Sigmoid colon (tissue), 7 donors: ENCODE measurements around the gene PLEKHA6. TPM values are rescaled to one million over a fixed set of nuclear protein-coding genes. Genes with fewer than 3 reads are reported as not detected.
A peak's percentile ranks its signal among the peaks of the same experiment; 100 is the strongest.

Experiments
- DNase-seq: peaks from one replicate; pipeline ENCODE4 v3.0.0-alpha.2; 2019
- H3K27ac ChIP-seq, 4 donors: fragments of 200-600 bp; sonication (generic); one replicate each; pipeline ENCODE4 v1.5.1; 2016 to 2019; ENCODE audit warnings: mild to moderate bottlenecking in 1 of 4
- H3K27me3 ChIP-seq, 3 donors: fragments of 200-600 bp; sonication (generic); one replicate each; pipeline ENCODE4 v1.5.1; 2019; ENCODE audit warnings: mild to moderate bottlenecking in 1 of 3
- H3K36me3 ChIP-seq, 4 donors: fragments of 200-600 bp; sonication (generic); one replicate each; pipeline ENCODE4 v1.5.1; 2016 to 2019
- H3K4me1 ChIP-seq, 4 donors: fragments of 200-600 bp; sonication (generic); one replicate each; pipeline ENCODE4 v1.5.1; 2017 to 2019
- H3K4me3 ChIP-seq, 4 donors: fragments of 200-600 bp; sonication (generic); one replicate each; pipeline ENCODE4 v1.5.1; 2017 to 2019; ENCODE audit warnings: mild to moderate bottlenecking in 2 of 4, moderate library complexity in 1 of 4
- H3K9me3 ChIP-seq, 4 donors: fragments of 200-600 bp in 3 of 4; sonication (generic) in 3 of 4; one replicate each; pipeline versions ENCODE4 v1.5.1 to v1.6.1; 2013 to 2019
- EP300 ChIP-seq, 4 donors: sonication (generic); formaldehyde crosslinking; IDR thresholded peaks; one replicate each; pipeline ENCODE4 v1.6.1; 2017; ENCODE audit warnings: antibody characterized with exemption in 4 of 4
- POLR2A ChIP-seq, 2 donors: fragments of 450-650 bp; IDR thresholded peaks; one replicate each; pipeline ENCODE4 v1.6.1; 2016; ENCODE audit warnings: antibody characterized with exemption in 2 of 2, mild to moderate bottlenecking in 2 of 2, moderate library complexity in 2 of 2
- POLR2AphosphoS5 ChIP-seq, 4 donors: sonication (generic); formaldehyde crosslinking; IDR thresholded peaks; one replicate each; pipeline ENCODE4 v1.6.1; 2017; ENCODE audit warnings: antibody characterized with exemption in 4 of 4
- WGBS, 2 donors: extraction: QIAGEN DNeasy Blood & Tissue Kit; methylation state at CpG; one replicate each; pipeline ENCODE4 v1.1.7; 2013; 5-methylcytosine and 5-hydroxymethylcytosine counted together
- intact Hi-C: fragments of 100-400 bp; cut with DNase I; formaldehyde crosslinking; loops from one replicate; pipeline ENCODE4 v1.15.1; 2023
- polyA plus RNA-seq, 3 donors: library from polyadenylated mRNA; stranded (reverse); fragments of 200-250 nt; gene quantifications; one replicate each; pipeline ENCODE4 v1.2.3, GENCODE V29; 2013
- total RNA-seq, 4 donors: library from RNA; depleted of rRNA; stranded (reverse); fragments of >200 nt; gene quantifications; one replicate each; pipeline ENCODE4 v1.1.0, GENCODE V29; 2016
- TF ChIP-seq, protein P1 (sequence below), 4 experiments: fragments of 450-650 bp in 3 of 4; fragments of 200-600 bp in 1 of 4; IDR thresholded peaks; one replicate each; pipeline ENCODE4 v1.5.1; 2016 to 2019; ENCODE audit warnings: antibody characterized with exemption in 4 of 4, mild to moderate bottlenecking in 3 of 4, moderate library complexity in 2 of 4
- donor health status: healthy with polysubstance abuse.
- donor health status: Bipolar disorder and iron deficiency.
- donor health status: healthy.

PLEKHA6 gene
- total and polyA plus RNA-seq, 7 donors, result 5.6 to 58.7 (median 15.0) TPM

DNA sequence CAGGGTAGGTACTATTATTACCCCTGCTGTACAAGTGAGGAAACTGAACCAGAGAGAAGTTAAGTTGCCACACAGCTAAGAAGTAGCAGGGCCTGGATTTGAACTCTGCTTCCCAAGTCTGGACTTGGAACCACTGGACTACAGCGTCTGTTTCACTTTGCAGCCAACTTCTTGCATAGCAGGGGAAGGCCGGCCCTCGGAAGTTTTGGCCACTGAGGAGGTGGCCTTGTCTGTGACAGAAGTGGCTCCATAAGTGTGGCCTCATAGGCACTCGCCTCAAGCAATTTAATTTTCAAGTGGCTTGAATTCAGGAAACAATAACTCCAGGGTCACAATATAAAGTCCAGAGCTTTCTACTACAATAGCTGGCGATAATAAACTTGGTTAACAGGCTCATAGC lies 41.4 kb downstream of the PLEKHA6 start:
- TF ChIP-seq, protein P1, sequence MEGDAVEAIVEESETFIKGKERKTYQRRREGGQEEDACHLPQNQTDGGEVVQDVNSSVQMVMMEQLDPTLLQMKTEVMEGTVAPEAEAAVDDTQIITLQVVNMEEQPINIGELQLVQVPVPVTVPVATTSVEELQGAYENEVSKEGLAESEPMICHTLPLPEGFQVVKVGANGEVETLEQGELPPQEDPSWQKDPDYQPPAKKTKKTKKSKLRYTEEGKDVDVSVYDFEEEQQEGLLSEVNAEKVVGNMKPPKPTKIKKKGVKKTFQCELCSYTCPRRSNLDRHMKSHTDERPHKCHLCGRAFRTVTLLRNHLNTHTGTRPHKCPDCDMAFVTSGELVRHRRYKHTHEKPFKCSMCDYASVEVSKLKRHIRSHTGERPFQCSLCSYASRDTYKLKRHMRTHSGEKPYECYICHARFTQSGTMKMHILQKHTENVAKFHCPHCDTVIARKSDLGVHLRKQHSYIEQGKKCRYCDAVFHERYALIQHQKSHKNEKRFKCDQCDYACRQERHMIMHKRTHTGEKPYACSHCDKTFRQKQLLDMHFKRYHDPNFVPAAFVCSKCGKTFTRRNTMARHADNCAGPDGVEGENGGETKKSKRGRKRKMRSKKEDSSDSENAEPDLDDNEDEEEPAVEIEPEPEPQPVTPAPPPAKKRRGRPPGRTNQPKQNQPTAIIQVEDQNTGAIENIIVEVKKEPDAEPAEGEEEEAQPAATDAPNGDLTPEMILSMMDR (IDR thresholded peaks at IDR 0.05), result no peak
- no peak for TF ChIP-seq EP300 (IDR thresholded peaks at IDR 0.05)
- TF ChIP-seq POLR2A (IDR thresholded peaks at IDR 0.05), result no peak
- TF ChIP-seq POLR2AphosphoS5 (IDR thresholded peaks at IDR 0.05), result no peak
- 78 to 86% methylated on average over 5 of the region's 5 CpGs for WGBS, 2 donors

DNA sequence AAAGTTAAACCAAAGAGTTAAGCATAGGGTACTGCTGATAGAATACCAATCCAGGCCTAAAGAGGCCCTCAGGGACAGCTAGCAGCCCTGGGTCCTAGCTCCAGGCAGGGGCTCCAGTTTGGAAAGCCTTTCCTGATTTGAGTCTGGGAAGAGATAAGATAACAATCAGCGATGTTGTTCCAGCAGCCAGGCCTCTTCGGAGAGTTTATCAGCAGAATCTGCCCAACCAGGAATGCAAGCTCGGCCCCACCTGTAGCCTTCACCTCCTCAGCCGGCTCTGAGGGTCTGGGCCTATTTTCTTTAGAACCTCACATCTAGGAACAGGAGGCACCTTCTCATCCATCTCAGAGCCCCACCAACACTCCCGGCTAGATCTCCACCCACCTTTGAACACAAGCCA lies 42.6 kb downstream of the PLEKHA6 start:
- Histone ChIP-seq H3K4me1 (peaks cover 0 to 24% (median 15%) of the 10 kb centered on the region in 4 donors), H3K27me3 (no peaks in the 10 kb centered on the region), H3K27ac (no peak overlapping the region), H3K9me3 (no peaks in the 10 kb centered on the region), H3K36me3 (no peaks in the 10 kb centered on the region), H3K4me3 (no peak overlapping the region)
- no peak for DNase-seq
- intact Hi-C loops, result no loop called here
- 63 to 78% methylated on average over 5 of the region's 5 CpGs for WGBS, 2 donors
- TF ChIP-seq, protein P1 (IDR thresholded peaks at IDR 0.05), result no peak
- no peak for TF ChIP-seq POLR2A (IDR thresholded peaks at IDR 0.05)
- TF ChIP-seq EP300 (IDR thresholded peaks at IDR 0.05), result no peak
- no peak for TF ChIP-seq POLR2AphosphoS5 (IDR thresholded peaks at IDR 0.05)

More for the DNA sequence above, 41.4 kb downstream of the PLEKHA6 start:
- no peak for DNase-seq
- no peaks in the 10 kb centered on the region for H3K36me3 ChIP-seq
- no peaks in the 10 kb centered on the region for H3K27me3 ChIP-seq
- H3K4me3 ChIP-seq, result no peak overlapping the region
- no peaks in the 10 kb centered on the region for H3K9me3 ChIP-seq
- intact Hi-C loops, result no loop called here
- peaks cover 0 to 24% (median 15%) of the 10 kb centered on the region in 4 donors for H3K4me1 ChIP-seq
- peak overlapping the region in 2 of 4 donors; percentile 3 to 18 for H3K27ac ChIP-seq

DNA sequence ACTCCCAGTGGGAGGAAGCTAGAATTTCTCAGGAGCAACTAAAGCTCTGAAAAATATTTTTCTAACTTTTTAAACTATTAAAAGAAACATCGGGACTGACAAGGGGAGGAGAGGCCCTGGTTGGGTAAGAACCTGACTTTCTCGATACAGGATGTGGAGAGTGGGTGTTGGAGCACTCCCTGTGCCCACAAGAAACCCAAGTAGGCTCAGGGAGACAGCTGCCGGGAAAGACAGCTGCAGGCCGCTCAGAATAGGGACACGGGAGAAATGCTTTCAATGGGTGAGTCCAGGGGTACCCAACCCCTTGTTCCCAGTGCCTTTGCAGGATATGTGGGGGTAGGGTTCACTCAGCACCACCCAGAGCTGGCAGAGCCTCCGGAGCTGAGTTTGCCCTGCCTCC lies 43.6 kb downstream of the PLEKHA6 start:
- Histone ChIP-seq H3K9me3 (no peaks in the 10 kb centered on the region), H3K27ac (no peak overlapping the region)

DNA sequence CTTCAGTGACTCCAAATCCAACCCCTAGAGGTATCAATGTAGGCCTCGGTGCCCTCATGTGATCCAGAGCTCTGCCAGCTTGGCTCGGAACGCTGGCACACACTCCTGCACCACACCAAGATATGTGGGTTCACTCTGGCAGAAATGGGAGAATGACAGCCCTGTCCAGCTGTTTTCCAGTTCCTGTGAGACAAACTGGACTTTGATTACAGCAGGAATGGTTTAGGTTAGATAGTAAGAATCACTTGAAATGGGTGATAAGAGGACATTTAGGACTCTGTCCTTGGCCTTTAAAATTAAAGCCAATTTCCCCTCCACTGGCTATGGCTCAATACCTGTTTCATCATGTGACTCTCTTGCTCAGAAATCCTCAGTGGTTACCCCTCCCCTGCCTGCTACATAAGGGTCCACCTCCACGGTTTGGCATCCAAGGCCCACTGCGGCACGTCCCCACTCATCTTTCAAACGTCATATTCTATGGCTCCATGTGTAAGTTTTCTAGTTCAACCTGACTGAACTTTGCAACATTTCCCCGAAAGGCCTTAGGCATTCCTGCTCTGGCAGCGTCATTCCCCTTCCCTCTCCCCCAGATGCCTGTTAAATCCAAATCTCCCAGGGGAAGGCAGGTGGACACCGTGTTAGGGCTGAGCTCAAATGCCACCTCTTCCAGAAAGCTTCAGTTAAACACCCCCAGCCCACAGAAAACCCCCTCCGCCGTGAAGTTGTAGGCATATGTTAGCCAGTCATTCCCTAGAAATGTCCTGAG lies 44.7 kb downstream of the PLEKHA6 start:
- TF ChIP-seq, protein P1 (IDR thresholded peaks at IDR 0.05), result no peak
- no peak for TF ChIP-seq EP300 (IDR thresholded peaks at IDR 0.05)
- TF ChIP-seq POLR2AphosphoS5 (IDR thresholded peaks at IDR 0.05), result no peak
- no peak for TF ChIP-seq POLR2A (IDR thresholded peaks at IDR 0.05)
- no peaks in the 10 kb centered on the region for H3K9me3 ChIP-seq
- intact Hi-C loops, result no loop called here
- H3K4me3 ChIP-seq, result no peak overlapping the region
- 81 to 86% methylated on average over 12 of the region's 12 CpGs for WGBS, 2 donors
- DNase-seq, result no peak
- no peaks in the 10 kb centered on the region for H3K27me3 ChIP-seq
- H3K36me3 ChIP-seq, result no peaks in the 10 kb centered on the region
- peaks cover 0 to 10% (median 8%) of the 10 kb centered on the region in 4 donors for H3K4me1 ChIP-seq
- no peak overlapping the region for H3K27ac ChIP-seq

More for the DNA sequence above, 43.6 kb downstream of the PLEKHA6 start:
- peaks cover 0 to 17% (median 12%) of the 10 kb centered on the region in 4 donors for H3K4me1 ChIP-seq
- intact Hi-C loops, result no loop called here
- H3K4me3 ChIP-seq, result no peak overlapping the region
- 62 to 67% methylated on average over 6 of the region's 6 CpGs for WGBS, 2 donors
- DNase-seq, result no peak
- no peak for TF ChIP-seq POLR2A (IDR thresholded peaks at IDR 0.05)
- H3K36me3 ChIP-seq, result no peaks in the 10 kb centered on the region
- H3K27me3 ChIP-seq, result no peaks in the 10 kb centered on the region

DNA sequence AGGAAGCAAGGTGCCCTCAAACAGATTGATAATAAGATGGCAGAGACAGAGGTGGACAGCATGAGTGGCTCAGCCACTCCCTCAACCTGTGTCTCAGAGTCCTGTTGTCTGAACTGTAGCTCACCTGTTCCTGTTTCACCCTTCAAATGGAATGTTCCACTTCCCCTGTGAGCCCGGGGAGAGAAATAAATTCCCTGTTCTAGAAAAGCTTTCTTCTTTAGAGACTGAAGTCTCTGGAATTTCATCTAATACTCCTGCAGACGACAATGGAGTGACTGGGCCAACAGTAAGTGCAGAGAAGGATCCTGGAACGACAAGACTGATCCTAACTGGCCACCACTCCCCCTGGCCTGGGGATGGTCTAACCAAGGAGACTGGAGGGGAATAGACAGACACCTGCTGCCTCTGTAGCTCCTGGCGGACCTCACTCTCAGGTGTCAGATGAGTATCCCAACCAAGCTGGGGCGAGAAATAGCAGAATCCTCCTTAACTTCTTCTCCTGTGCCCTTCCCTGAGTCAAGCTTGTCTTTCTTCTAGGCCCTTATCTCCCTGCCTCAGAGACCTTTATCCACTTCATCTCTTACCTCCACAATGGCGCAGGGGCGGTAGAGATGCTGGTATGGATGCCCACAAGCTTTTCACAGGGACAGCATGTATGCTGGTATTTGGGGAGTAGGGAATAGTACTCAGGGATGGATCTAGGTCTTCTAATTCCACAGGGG lies 45.4 kb downstream of the PLEKHA6 start:
- TF ChIP-seq EP300 (IDR thresholded peaks at IDR 0.05) (no peak), POLR2AphosphoS5 (IDR thresholded peaks at IDR 0.05) (no peak), POLR2A (IDR thresholded peaks at IDR 0.05) (no peak)
- TF ChIP-seq, protein P1 (IDR thresholded peaks at IDR 0.05), result no peak
- Histone ChIP-seq H3K36me3 (no peaks in the 10 kb centered on the region), H3K9me3 (no peaks in the 10 kb centered on the region), H3K4me3 (no peak overlapping the region), H3K27me3 (no peaks in the 10 kb centered on the region), H3K4me1 (peaks cover 0 to 4% (median 2%) of the 10 kb centered on the region in 4 donors), H3K27ac (no peak overlapping the region)
- no peak for DNase-seq
- WGBS, 2 donors, result 47 to 72% methylated on average over 7 of the region's 7 CpGs
- intact Hi-C loops, result no loop called here
